Nephron (organoid): Measurements from ENCODE around the gene UBC.

Source experiments
- H3K27ac Mint-ChIP-seq, 3 experiments: 2 replicates each; pipeline ENCODE4 v1.8.0; 2020; ENCODE audit warnings: mixed read lengths in 3 of 3, mild to moderate bottlenecking in 2 of 3, moderate library complexity in 1 of 3
- H3K27me3 Mint-ChIP-seq: 2 replicates; pipeline ENCODE4 v1.8.0; 2021; ENCODE audit warnings: low read depth, mild to moderate bottlenecking, moderate library complexity, mixed read lengths
- H3K36me3 Mint-ChIP-seq: 2 replicates; pipeline ENCODE4 v1.8.0; 2020; ENCODE audit warnings: low read depth, mixed read lengths
- H3K4me1 Mint-ChIP-seq: 2 replicates; pipeline ENCODE4 v1.8.0; 2020; ENCODE audit warnings: mixed read lengths
- H3K4me3 Mint-ChIP-seq, 3 experiments: 2 replicates each; pipeline ENCODE4 v1.8.0; 2020; ENCODE audit warnings: mild to moderate bottlenecking in 3 of 3, mixed read lengths in 3 of 3, moderate library complexity in 2 of 3
- H3K9me3 Mint-ChIP-seq: 2 replicates; pipeline ENCODE4 v1.8.0; 2020; ENCODE audit warnings: mixed read lengths
- TF ChIP-seq, protein P1 (sequence below), 3 experiments: fragments of 200-600 bp; sonication (generic); IDR thresholded peaks; one replicate each; pipeline ENCODE4 v1.5.0; 2021; ENCODE audit warnings: antibody characterized with exemption in 3 of 3; ENCODE audit not compliant: unreplicated experiment in 3 of 3

Gene UBC

DNA sequence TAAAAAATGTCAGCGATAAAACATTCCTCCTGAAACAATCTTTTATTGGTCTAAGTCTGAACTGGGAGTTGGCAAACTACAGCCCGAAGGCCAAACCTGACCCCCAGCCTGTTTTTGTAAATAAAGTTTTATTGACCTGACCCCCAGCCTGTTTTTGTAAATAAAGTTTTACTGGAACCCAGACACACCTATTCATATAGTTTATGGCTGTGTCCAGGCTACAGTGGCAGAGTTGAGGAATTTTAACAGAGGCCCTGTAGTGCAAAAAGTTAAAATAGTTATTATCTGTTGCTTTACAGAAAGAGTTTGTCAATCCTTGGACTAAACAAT is 38.7 kb downstream of the UBC start:
- Mint-ChIP-seq H3K9me3 (no peaks in the 10 kb centered on the region), H3K27ac (no peak overlapping the region), H3K4me1 (peaks cover 11% of the 10 kb centered on the region), H3K4me3 (no peak overlapping the region), H3K36me3 (no peaks in the 10 kb centered on the region), H3K27me3 (peaks cover 12% of the 10 kb centered on the region)
- TF ChIP-seq, protein P1, sequence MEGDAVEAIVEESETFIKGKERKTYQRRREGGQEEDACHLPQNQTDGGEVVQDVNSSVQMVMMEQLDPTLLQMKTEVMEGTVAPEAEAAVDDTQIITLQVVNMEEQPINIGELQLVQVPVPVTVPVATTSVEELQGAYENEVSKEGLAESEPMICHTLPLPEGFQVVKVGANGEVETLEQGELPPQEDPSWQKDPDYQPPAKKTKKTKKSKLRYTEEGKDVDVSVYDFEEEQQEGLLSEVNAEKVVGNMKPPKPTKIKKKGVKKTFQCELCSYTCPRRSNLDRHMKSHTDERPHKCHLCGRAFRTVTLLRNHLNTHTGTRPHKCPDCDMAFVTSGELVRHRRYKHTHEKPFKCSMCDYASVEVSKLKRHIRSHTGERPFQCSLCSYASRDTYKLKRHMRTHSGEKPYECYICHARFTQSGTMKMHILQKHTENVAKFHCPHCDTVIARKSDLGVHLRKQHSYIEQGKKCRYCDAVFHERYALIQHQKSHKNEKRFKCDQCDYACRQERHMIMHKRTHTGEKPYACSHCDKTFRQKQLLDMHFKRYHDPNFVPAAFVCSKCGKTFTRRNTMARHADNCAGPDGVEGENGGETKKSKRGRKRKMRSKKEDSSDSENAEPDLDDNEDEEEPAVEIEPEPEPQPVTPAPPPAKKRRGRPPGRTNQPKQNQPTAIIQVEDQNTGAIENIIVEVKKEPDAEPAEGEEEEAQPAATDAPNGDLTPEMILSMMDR (IDR thresholded peaks at IDR 0.05; ENCODE audit: unreplicated experiment in 3 of 3) = no peak

DNA sequence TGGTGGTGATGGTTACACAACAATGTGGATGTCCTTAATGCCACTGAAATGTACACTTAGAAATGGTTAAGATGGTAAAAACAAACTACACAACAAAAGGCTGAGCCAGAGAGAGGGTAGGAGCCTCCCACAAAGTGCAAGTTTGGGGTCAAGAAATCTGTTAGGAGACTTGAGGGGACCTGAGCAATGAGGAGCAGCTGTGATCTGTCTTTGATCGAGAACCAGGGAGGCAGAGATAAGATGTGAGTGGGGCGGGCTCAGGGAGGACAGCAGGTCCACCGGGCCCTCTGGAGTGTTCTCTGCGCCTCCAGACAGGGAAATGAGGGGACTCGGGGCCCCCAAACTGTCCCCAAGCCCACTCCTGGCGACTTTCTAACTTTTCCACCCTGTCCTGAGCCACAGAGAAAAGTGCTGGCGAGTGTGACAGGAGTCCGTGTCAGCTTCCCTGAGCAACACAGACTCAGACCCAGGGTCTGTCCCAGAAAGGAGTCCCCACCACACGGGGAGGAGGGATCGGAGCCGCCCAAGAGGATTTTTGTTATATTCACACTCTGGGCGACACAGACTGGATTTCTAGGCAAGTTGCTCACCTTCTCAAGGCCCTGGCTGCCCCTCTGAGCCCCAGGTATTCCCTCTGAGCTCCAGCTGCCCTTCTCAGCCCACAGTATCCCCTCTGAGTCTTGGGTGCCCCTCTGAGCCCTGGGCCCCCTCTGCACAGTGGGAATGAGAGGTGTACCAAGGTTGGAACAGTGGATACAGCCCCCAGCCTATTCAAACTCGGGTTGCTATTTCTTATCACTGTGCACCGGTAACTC is 39.3 kb downstream of the UBC start:
- Mint-ChIP-seq H3K36me3 (no peaks in the 10 kb centered on the region), H3K4me1 (peaks cover 11% of the 10 kb centered on the region), H3K27ac (peak overlapping the region; percentile 1 to 18 (median 11)), H3K9me3 (no peaks in the 10 kb centered on the region), H3K27me3 (peaks cover 12% of the 10 kb centered on the region), H3K4me3 (no peak overlapping the region)
- TF ChIP-seq, protein P1 (IDR thresholded peaks at IDR 0.05; ENCODE audit: unreplicated experiment in 3 of 3) = no peak

DNA sequence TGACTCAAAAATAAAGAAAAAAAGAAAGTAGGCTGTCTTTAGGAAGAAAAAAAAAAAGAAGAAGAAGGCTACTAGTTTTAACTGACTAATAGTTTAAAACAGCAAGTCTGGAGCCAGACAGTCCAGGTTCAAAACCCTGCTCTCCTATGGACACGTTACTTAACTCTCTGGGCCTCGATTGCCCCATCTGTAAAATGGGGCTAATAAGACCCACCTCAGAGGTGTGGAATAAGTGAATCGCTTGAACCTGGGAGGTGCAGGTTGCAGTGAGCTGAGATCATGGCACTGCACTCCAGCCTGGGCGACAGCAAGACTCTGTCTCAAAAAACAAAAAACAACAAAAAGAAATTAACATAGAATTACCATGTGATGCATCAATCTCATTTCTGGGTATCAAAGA is 40.3 kb downstream of the UBC start:
- peaks cover 11% of the 10 kb centered on the region for H3K4me1 Mint-ChIP-seq
- no peak overlapping the region for H3K4me3 Mint-ChIP-seq

DNA sequence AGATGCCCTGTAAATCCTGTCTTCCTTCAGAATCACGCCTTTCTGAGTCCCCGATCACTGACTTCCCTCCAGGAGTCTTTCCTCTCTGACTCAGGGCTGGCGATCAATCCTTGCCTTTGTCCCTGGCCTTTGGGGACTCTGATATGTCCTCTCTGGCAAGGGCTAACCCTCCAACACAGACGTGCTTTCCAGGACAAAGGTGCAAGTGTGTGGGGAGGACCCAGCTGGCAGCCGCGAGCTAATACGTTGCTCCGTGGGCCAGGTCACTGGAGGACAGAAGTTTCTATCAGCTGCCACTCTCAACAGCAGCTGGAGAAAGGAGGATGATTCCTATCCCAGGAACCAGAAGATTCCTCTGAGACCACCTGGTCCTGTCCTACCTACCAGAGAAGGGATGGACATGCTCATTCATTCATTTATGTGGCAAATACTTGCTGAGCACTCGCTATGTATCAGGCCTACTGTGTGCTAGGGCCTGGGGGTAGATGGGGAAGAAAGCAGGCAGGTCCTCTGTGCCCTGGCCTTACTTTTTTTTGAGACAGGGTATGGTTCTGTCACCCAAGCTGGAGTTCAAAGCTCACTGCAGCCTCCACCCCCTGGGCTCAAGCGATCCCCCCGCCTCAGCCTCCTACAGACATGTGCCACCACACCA is 42.3 kb downstream of the UBC start:
- Mint-ChIP-seq H3K36me3 (no peaks in the 10 kb centered on the region), H3K9me3 (no peaks in the 10 kb centered on the region), H3K27ac (peak overlapping the region in 1 of 3 experiments; percentile 14), H3K4me1 (peaks cover 7% of the 10 kb centered on the region), H3K4me3 (no peak overlapping the region), H3K27me3 (peaks cover 16% of the 10 kb centered on the region)
- TF ChIP-seq, protein P1 (IDR thresholded peaks at IDR 0.05; ENCODE audit: unreplicated experiment in 3 of 3) = no peak

More for the DNA sequence above, 40.3 kb downstream of the UBC start:
- Mint-ChIP-seq H3K27ac (no peak overlapping the region), H3K9me3 (no peaks in the 10 kb centered on the region), H3K27me3 (peaks cover 16% of the 10 kb centered on the region), H3K36me3 (no peaks in the 10 kb centered on the region)
- TF ChIP-seq, protein P1 (IDR thresholded peaks at IDR 0.05; ENCODE audit: unreplicated experiment in 3 of 3) = no peak

DNA sequence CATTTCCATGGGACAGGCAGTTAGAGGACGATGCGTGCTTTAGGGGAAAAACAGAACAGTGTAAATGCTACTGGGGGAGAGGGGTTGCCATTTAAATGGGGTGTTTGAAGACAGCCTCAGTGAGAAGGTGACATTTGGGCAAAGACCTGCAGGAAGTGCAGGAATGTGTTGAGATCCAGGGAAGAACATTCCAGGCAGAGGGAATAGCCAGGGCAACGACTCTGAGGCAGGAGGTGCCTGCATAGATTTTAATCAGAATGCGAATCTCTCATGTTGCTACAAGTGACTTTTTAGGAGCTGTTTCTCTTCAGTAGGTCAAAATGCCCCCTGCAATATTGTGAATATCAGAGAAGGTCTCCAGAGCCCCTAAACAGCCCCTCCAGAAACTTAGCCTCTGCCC is 43.2 kb downstream of the UBC start:
- H3K27me3 Mint-ChIP-seq = peaks cover 18% of the 10 kb centered on the region
- H3K4me3 Mint-ChIP-seq = no peak overlapping the region
- no peaks in the 10 kb centered on the region for H3K36me3 Mint-ChIP-seq
- H3K9me3 Mint-ChIP-seq = no peaks in the 10 kb centered on the region
- TF ChIP-seq, protein P1 (IDR thresholded peaks at IDR 0.05; ENCODE audit: unreplicated experiment in 3 of 3) = no peak
- no peak overlapping the region for H3K27ac Mint-ChIP-seq
- H3K4me1 Mint-ChIP-seq = peaks cover 7% of the 10 kb centered on the region
